KG1 (cell line): ENCODE measurements around the gene DLX3.
A peak's percentile ranks its signal among the peaks of the same experiment; 100 is the strongest.

Experiments used
- DNase-seq: peaks from one replicate; lab custom pipeline; 2025; lab: John Stamatoyannopoulos, UW

The DLX3 gene

DNA sequence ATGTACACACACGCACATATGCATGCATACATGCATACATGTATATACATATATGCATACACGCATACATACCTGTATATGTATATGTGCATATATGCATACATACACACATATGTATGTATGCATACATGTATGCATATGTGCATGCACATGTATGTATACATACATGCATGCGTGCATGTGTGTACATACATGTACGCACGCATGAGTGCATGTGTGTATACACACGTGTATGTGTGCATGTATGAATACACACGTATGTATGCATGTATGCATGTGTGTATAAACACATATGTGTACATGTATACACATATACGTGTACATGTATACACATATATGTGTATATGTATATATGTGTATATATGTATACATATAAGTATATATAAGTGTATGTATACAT is 28.5 kb upstream of the DLX3 start:
- no peak for DNase-seq

DNA sequence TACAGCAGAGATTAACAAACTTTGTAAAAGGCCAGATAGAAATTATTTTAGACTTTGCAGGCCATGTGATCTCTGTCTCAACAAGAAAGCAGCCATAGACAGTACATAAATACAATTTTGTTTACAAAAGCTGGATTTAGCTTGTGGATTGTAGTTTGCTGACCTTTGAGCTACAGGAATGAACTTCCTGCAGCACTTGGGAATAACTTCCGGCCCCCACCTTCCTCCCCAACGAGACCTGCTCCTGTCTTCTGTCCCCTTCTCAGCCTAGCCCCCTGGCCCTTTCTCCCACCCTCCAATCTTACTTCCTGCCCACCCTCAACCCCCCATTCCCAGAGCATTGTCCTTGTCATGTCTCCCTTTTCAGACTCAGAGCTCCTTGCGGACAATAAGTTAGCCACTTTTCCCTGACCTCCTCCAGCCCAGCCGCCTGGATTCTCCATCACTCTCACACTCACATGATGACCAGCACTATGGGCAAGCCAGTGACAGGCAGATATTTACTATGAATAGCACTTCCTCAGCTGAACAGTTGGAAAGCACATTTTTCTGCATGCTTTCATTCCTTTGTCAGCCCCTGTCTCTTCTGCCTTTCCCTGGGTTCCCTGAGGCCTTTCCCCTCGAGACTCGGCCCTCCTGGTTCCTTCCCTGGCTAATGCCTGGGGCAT is 27.6 kb upstream of the DLX3 start:
- no peak for DNase-seq

DNA sequence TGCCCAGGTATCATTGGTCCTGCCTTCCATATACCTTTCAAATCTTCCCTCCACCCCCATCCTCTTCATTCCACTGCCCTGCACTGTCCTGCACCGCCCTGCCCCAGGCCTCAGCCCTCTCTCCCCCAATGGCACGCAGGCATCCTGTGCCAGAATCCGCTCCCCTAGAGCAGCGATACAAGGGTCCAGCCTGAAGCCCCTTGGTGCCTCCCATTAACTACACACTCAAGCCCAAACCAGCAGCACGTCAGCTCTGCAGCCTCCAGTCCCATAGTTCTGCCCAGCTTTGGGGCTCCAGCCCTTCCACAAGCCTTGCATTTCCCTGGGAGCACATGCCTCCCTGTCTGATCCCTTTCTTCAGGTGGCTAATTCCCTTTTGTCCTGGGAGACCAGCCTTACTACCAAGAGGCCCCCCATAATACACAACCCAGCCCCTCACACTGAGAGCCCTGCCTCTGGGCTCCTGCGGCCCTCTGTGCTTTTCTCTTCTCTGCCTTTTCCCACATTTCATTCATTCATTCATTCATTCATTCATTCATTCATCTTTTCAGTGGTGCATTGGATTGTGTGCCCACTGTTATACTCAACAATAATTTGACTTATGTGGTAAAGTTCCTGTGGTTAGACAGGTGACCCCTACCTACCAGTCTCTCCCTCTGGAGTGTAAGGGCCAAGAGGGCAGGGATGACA is 26.8 kb upstream of the DLX3 start:
- DNase-seq: no peak

DNA sequence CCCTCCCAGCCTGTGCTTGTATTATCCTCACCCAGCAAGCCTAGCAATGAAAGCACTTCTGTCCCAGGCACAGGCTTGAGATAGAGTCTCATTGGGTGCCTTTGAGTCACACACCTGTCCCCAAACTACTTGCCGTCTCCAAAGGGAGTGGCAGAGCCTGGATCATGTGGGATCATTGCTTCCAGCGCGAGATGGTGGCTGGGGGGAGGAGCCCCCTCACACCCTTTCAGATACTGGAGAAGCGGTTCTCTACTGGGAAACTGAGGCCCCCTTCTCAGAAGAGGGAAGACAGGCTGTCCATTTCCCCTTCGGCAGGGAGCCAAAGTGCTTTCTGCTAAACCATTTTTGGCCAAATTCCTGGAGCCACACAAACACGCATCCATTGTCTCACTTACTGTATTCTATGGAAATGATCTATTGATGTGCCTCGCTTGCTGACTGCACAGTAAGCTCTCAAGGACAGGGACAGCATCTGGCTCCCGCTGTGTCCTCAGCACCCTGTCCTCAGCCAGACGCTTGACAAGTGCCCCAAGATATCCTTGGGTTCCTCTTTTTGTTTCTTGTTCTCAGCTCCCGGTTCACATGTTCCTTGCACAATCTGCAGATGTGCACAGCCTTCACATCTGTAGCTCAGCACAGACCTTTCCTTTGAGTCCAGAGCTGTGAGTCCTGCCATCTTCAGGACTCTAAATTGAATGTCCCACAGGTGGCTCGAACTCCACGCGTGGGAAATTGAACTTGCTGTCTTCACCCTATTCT is 26.0 kb upstream of the DLX3 start:
- DNase-seq: no peak

DNA sequence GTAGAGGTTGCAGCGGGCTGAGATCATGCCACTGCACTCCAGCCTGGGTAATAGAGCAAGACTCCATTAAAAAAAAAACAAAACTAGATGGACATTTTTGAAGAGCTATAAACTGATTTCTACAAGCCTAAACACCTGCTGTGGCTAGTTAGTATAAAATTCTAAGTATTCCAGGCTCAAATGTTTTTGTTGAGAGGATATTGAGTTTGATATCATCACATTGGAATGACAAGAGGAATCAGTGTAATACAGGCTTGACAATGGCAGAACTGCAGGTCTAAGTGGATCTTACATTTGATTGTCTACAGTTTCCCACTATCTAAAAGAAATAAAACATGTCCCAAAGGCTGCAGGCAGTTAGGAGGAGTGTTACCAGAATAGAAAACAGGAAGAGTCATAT is 23.9 kb upstream of the DLX3 start:
- no peak for DNase-seq

DNA sequence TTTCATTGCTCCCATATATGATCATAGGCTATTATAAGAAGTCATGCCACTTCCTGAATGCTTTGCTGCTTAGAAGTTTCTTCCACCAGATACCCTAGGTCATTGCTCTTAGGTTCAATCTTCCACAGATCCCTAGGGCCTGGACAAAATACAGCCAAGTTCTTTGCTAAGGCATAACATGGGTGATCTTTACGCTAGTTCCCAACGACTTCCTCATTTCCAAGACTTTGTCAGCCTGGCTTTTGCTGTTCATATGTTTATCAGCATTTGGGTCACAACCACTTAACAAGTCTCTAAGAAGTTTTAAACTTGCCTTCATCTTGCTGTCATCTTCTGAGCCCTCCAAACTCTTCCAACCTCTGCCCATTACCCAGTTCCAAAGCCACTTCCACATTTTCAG is 20.1 kb upstream of the DLX3 start:
- DNase-seq: no peak

DNA sequence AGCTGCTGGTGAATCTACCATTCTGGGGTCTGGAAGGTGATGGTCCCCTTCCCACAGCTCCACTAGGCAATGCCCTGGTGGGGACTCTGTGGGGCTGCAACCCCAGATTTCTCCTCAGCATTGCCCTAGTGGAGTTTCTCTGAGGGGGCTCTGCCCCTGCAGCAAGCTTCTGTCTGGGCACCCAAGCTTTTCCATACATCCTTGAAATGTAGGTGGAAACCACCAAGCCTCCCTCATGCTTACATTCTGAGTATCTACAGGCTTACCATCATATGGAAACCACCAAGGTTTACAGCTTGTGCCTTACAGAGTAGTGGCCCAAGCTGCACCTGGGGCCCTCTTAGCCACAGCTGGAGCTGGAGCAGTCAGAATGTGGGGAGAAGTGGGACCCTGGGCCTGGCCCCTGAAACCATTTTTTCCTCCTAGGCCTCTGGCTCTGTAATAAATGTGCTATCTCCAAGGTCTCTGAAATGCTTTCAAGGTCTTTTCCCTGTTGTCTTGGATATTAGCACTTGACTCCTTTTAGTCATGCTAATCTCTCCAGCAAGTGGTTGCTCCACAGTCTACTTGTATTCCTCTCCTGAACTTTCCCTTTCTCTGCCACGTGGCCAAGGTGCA is 19.6 kb upstream of the DLX3 start:
- DNase-seq: no peak

DNA sequence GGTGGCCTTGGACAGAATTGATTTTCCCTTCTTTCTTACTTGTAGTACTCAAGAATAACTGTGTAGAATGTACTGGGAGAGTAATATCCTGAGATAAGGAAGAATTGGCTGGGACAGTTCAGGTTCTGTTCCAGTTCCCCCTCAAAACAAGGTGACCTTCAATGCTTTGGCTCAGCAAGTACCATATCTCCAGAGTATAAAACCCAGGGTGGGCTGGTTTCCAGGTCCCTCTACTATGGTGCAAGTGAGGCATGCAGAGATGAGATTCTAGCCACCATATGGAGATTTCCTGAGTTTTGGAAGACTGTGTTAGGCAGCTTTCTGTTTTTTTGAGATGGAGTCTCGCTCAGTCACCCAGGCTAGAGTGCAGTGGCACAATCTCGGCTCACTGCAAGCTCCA is 18.1 kb upstream of the DLX3 start:
- no peak for DNase-seq

DNA sequence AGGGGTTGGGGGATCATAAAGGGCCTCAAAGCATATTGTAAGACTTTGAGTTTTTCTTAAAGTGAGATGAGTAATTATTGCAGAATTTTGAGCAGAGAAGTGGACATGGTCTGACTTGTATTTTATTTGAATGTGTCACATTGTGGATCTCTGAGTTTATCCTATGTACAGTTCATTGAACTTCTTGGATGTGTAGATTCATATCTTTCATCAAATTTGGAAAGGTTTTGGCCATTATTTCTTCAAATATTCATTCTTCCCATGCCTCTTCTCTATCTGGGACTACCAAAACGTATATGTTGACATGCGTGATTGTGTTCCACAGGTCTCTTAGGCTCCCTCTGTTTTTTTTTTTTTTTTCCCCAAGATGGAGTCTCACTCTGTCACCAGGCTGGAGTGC is 14.3 kb upstream of the DLX3 start:
- DNase-seq: no peak

DNA sequence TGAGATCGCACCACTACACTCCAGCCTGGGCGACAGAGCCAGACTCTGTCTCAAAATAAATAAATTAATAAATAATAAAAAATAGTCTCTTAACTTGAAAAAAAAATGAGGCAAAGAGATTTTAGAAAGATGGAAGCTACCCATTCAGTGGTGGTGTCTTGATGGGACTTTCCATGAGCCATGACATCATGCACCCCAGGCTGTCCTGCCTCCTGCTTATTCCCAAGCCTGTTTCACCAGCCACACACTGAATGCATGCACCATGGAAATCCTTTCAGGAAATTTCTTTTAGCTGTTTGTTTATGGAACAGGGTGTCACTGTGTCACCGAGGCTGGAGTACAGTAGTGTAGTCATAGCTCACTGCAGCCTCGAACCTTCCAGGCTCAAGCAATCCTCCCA is 8.9 kb upstream of the DLX3 start:
- no peak for DNase-seq

DNA sequence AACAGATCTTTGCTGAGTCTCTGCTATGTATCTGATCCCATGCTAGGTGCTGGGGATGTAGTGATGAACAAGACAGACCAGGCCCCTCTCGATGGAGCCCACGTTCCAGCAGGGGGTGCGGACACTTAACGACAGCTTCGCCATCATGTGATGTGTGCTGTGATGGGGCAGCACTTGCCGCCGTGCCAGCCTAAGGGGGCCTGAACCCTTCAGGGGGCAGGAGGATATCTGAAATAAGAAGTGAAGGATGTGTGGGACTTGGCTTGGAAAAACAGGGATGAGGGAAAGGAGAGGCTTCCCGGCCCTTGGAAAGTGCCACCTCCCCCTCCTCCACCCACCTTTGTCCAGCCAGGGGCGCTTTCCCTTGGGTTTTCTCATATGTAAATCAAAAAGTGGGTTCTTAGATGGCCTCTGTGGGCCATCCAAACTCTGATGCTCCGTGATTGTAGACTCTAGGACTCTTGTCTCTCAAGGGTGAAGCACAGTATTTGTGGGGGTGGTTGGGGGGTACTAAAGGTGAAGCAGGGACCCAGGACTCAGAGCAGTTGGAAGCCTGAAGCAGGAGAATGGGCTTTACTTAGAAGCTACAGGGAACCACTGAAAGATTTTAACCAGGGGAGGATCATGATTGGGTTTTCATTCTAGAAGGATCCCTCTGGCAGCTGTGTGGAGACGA is 4.0 kb upstream of the DLX3 start:
- no peak for DNase-seq

DNA sequence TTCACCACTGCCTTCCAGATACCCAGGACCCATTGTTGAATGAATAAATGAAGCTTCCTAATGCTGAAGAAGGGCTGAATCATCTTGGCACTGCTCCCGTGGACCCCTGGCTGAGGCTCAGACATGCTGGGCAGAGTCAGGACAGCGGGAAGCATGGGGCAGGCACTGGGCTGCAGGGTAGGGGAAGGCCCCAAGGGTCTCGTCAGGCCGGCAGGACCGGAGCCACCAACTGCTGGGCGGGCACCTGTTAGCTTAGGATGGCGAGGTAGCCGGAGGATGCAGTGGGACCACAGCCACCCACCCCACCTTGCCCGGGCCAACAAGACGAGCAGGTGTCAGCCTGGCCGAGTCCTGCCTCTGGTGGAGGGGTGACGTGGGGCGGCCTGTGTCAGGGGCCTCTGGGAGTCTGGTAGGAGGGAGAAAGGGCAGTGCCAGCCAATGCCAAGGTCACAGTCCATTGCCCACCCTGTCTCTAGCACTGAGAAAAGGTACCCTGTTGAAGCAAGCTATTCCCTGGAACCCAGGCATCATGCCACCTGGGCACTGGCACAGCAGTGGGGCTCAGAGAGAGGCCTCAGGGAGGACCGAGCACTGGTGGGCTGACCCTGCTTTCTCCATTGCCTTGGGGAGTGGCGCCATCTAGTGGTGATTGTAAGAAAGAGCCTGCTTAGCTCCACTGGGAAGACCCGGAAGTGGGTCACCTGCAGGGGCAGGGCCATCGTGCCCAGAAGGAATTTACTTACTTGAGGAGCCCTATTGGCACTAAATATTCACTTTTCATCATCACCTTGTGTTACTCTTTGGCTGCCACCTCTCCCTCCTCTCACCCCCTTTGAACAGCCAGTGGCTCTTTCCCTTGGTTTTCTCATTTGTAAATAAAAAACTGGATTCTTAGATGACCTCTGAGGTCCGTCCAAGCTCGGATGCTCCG is 3.0 kb upstream of the DLX3 start:
- DNase-seq: peak; percentile 86

DNA sequence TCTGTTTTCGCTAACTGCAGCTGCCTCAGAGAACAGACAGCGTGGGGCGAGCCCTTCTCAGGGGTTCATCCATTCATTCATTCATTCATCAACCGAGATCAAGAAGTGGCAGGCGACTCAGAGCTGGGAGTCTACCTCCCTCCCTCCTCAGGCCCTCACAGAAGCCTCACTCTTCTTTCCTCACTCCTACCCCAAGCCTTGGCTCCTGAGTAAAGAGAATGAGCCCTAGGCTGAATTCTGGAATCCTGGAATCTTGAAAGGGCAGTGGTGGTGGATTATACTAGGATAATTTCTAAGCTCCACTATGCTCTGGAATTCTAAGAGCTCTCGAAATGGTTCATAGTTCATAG is 2.3 kb upstream of the DLX3 start:
- no peak for DNase-seq

DNA sequence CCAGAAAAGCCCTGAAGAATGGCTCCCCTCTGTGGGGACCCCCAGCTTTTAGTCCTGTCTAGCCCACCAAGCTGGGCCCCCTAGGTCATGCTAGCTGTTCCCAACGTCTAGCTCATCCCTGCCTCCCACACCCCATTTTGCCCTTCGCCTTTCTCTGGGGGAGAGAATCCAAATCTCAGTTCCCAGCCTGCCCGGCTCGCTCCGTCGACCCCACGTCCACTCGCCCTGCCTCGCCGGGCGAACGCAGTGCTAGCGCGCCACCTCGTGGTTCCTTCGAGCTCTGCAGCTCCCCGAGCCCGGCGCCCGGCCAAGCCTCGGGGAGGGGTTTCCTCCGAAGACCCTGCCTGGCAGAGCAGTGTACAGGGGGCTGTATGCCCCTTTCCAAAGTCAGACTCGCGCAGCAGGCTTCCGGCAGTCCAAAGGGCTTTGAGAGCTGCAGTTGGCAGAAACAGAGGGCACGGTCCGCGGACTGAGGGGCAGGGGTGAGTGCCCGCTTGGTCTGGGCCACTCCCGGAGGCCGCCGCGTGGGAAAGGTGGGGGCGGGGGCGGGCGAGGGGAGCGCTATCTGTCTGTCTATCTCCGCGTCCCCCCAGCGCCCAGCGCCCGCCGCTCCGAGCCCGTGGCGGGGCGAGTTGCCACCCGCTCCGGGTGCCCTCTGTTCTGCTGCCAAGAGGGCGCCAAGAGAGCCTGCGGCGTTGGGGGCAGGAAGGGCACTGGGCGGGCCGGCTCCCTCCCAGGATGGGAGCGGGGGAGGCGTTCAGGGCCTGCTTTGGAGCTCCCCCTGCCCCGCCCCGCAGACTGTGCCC is 1.7 kb upstream of the DLX3 start:
- DNase-seq: peak; percentile 30

DNA sequence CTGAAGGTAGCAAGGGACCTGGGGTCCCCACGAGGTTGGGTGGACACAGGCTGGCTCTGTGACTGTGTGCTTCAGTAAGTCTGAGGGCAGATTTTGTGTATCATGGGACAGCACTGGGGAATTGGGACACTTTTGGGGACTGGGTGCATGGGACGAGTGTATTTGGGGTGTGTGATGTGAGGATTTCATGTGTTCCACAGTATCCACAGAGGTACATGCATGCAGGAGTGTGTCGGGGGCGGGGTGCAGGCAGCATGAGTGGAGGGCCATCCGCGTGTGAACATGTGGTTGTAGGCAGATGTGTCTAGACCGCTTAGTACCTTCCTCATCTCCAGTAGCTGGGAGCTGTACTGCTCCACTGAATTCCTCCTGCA is 1.1 kb upstream of the DLX3 start:
- DNase-seq: no peak

DNA sequence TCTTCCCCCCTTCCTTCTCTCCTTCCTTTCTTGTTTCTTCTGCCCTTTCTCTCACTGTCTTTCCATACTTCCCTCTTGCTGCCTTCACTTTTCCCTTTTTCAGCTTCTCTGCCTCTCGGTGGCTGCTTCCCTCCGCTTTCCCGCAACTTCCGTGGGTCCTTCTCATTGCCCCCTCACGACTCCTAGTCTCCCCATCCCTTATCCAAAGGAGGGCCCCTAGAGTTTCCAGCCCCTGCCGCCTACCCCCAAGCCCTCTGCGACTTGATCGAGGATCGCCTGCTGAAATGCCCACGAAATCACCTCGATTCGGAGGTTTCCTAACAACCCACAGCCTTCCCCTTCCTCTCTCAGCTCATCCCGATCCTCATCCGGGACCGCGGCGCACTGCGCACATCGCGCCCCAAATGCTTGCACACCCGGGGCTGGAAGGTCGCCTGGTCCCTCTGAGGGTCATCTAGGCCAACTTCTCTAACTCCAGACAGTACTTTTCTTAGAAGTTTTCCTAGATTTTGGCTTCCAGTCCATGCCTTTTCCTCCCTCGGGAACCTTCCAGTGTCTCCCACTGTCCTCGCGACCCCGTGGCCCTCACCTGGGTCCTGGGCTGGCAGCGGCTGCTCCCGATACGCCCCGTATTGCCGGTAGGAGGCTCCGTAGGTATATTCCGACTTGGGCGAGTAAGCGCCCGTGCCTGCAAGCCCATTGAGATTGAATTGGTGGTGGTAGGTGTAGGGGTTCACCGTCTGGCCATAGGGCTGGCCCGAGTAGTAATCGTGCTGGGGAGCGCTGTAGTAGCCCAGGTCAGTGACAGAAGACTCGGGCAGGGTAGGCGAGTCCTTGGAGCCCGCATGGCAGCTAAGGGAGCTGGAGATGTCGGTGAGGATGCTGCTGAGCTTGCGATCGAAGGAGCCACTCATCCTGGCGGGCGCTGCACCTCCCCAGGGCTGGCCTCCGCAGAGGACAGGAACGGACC is 654 bp downstream of the DLX3 start:
- no peak for DNase-seq

DNA sequence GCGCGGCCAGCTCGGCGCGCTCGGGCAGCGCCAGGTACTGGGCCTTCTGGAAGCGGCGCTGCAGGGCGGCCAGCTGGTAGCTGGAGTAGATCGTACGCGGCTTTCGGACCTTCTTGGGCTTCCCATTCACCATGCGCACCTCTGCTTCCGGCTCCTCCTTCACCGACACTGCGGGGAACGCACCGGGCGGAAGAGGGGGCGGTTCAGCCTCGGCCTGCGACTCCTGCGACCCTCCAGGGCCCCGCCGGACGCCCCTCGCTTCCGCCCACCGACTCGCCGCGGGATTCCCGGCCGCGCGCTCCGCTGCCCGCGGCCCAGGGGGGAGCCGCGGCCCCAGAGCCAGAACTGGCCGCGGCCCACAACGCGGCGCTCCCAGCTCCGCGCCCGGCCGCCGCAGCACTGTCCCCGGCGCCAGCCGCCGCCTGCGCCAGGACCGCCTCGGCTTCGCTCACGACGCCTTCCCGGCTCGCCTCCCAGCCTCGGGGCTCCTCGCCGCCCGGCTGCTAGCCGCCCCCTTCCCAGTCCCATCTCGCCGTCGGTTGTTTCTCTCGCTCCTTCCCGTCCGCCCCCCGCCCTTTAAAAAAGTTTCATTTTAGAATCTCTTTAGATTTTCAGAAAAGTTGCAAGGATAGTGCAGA is 1.5 kb downstream of the DLX3 start:
- DNase-seq: no peak

DNA sequence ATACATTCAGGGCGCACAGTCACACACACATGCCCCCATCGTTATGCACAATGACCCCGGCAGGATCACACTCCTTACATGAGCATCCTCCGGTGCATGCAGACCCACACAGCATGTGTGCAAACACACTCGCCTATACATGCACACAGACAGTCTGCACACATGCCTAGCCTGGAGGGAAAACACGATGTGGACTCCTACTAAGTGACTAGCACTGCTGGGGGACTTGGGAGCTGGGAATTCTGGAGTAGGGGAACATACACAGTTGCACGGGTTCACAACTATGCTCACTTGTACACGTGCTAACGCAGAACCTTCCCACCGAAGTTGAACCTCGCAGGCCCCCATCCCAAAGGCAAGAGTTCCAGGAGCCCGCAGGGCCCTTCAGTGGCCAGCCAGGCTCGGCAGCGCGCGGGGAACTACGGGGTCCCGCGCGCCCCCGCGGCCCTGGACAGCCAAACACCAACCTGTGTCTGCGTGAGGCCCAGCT is 2.0 kb downstream of the DLX3 start:
- DNase-seq: no peak
